Lower leg skin (tissue), 4 donors: Measurements from ENCODE around the gene PPP6C. TPM values are rescaled to one million over a fixed set of nuclear protein-coding genes. Genes with fewer than 3 reads are reported as not detected.

Experiments used
- DNase-seq, 2 donors: peaks; one replicate each; pipeline ENCODE4 v3.0.0-alpha.2; 2019; ENCODE audit warnings: low spot score in 2 of 2
- H3K4me3 ChIP-seq: fragments of 200-600 bp; sonication (generic); 2 replicates; pipeline ENCODE4 v1.5.1; 2017; ENCODE audit warnings: mild to moderate bottlenecking, low read depth; ENCODE audit not compliant: poor library complexity, severe bottlenecking
- CTCF ChIP-seq, 3 donors: fragments of 450-650 bp; IDR thresholded peaks; one replicate each; pipeline ENCODE4 v1.5.1; 2016; ENCODE audit warnings: antibody characterized with exemption in 3 of 3, mild to moderate bottlenecking in 3 of 3, moderate library complexity in 2 of 3
- POLR2A ChIP-seq, 2 donors: fragments of 450-650 bp; IDR thresholded peaks; one replicate each; pipeline ENCODE4 v1.6.1; 2016 to 2017; ENCODE audit warnings: antibody characterized with exemption in 2 of 2, mild to moderate bottlenecking in 1 of 2, moderate library complexity in 1 of 2
- WGBS, 2 donors: methylation state at CpG; one replicate each; pipeline ENCODE4 v1.1.5; 2018; 5-methylcytosine and 5-hydroxymethylcytosine counted together
- intact Hi-C: fragments of 100-400 bp; cut with DNase I; formaldehyde crosslinking; loops from one replicate; pipeline ENCODE4 v1.15.0; 2023; ENCODE audit warnings: low total_unique reads
- total RNA-seq, 4 donors: library from RNA; depleted of rRNA; stranded (reverse); fragments of >200 nt; gene quantifications; one replicate each; pipeline ENCODE4 v1.1.0, GENCODE V29; 2016

PPP6C gene
- total RNA-seq, 4 donors from 2014 or later: 26.0 to 29.9 (median 29.5) TPM

DNA sequence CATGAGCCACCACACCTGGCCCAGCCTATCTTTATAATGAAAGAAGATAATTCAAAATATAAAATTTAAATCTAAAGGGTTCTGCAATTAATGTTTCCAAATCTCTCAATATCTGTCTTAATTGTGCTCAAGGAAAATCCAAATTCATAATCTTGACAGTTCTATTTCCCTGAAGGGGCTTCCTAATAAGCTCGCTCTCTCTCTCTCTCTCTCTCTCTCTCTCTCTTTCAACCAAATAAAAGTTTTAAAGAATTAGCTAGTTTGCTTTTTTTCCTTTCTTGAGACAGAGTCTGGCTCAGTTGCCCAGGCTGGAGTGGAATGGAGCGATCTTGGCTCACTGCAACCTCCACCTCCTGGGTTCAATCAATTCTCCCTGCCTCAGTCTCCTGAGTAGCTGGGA is 33.1 kb downstream of the PPP6C start:
- WGBS, 2 donors: 94 to 95% methylated on average over 2 of the region's 2 CpGs
- no peak overlapping the region for H3K4me3 ChIP-seq
- intact Hi-C loops: no loop called here
- DNase-seq: no peak
- TF ChIP-seq POLR2A (IDR thresholded peaks at IDR 0.05): no peak
- TF ChIP-seq CTCF (IDR thresholded peaks at IDR 0.05): no peak

- TF ChIP-seq CTCF (IDR thresholded peaks at IDR 0.05) (no peak), POLR2A (IDR thresholded peaks at IDR 0.05) (no peak)
- no peak overlapping the region for H3K4me3 ChIP-seq
- intact Hi-C loops: no loop called here
- no peak for DNase-seq
- WGBS, 2 donors: 71% methylated on average over 4 of the region's 4 CpGs
Measured at GRCh38 chr9:125153712-125154367, 35.8 kb downstream of the PPP6C start.

GRCh38 chr9:125151730-125152129 is 37.9 kb downstream of the PPP6C start:
- WGBS, 2 donors: 81 to 100% methylated on average over 2 of the region's 2 CpGs
- TF ChIP-seq CTCF (IDR thresholded peaks at IDR 0.05): no peak
- TF ChIP-seq POLR2A (IDR thresholded peaks at IDR 0.05): no peak

GRCh38 chr9:125150349-125151245 is 39.0 kb downstream of the PPP6C start:
- WGBS, 2 donors: 76% methylated on average over 12 of the region's 12 CpGs
- DNase-seq: no peak
- no peak for TF ChIP-seq CTCF (IDR thresholded peaks at IDR 0.05)
- no peak for TF ChIP-seq POLR2A (IDR thresholded peaks at IDR 0.05)
- intact Hi-C loops: no loop called here
- H3K4me3 ChIP-seq: no peak overlapping the region

More at GRCh38 chr9:125151730-125152129, 37.9 kb downstream of the PPP6C start:
- no peak for DNase-seq
- intact Hi-C loops: no loop called here
- no peak overlapping the region for H3K4me3 ChIP-seq

DNA sequence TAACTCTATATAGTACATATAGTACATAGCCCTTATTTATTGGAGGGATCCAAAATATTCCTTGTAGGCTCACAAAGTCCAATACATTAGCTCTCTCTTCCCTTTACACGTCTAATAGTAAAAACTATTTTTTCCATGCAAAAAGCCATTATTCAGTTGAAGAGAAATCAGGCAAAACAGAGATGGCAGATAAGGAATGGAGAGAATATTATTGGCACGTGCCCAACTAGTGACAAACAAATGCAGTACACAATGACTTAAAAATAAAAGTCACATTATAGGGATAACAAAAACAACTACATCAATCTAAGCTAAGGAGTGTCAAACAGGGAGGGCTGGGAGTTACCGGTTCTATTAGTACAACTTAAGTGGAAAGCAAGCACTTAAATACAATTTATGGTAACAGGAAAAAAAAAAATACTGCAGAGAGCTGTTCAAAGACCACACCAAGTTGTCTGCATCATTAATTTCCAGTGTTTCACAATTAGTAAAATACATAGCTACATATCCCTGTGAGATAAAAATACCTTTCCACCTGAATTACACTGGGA is 42.1 kb downstream of the PPP6C start:
- no peak for TF ChIP-seq POLR2A (IDR thresholded peaks at IDR 0.05)
- no peak for TF ChIP-seq CTCF (IDR thresholded peaks at IDR 0.05)
- 75 to 86% methylated on average over 3 of the region's 3 CpGs for WGBS, 2 donors

More for the DNA sequence above, 42.1 kb downstream of the PPP6C start:
- no peak for DNase-seq
- intact Hi-C loops: no loop called here
- H3K4me3 ChIP-seq: no peak overlapping the region
